HL-60 (cell line): ENCODE data around the gene MDGA2.

Source experiments
- CTCF ChIP-seq: IDR thresholded peaks from one replicate; pipeline ENCODE4 v1.5.1; 2011; ENCODE audit warnings: low read length, control low read depth, inconsistent platforms; ENCODE audit not compliant: insufficient read depth
- REST ChIP-seq: IDR thresholded peaks from 2 replicates; pipeline ENCODE4 v1.6.1; 2012; ENCODE audit warnings: low read depth; ENCODE audit not compliant: insufficient replicate concordance

GRCh38 chr14:47541662-47542061 lies 133.7 kb downstream of the MDGA2 start:
- TF ChIP-seq CTCF (no peak), REST (no peak)
